H1 (cell line): ENCODE measurements around the gene DCTPP1. TPM values are rescaled to one million over a fixed set of nuclear protein-coding genes. Genes with fewer than 3 reads are reported as not detected.

ENCODE experiments used
- MAX ChIP-seq: IDR thresholded peaks from 2 replicates; pipeline ENCODE4 v1.6.1; 2012; ENCODE audit warnings: inconsistent platforms
- SRF ChIP-seq: IDR thresholded peaks from 2 replicates; pipeline ENCODE4 v1.6.1; 2011; ENCODE audit warnings: mild to moderate bottlenecking, low read depth, low read length, moderate library complexity
- YY1 ChIP-seq: IDR thresholded peaks from 2 replicates; pipeline ENCODE4 v1.6.1; 2011; ENCODE audit warnings: low read depth, mild to moderate bottlenecking, low read length
- polyA plus RNA-seq, 7 experiments: library from polyadenylated mRNA; depleted of rRNA in 3 of 7; stranded (reverse) in 5 of 7; unstranded in 2 of 7; fragments of >200 nt in 5 of 7; fragments of 200-250 nt in 2 of 7; gene quantifications; 1 replicate in 5 of 7; 2 replicates in 1 of 7; 4 replicates in 1 of 7; pipeline versions ENCODE4 v1.2.1 to v1.2.3, GENCODE V29; 2011 to 2013; ENCODE audit warnings: missing spikeins in 2 of 7, mixed read lengths in 2 of 7
- total RNA-seq: library from RNA; stranded (reverse); fragmentation: NEBNext Ultra II Directional; extraction: Animal tissue kit (Norgen Biotek cat#: 25700); gene quantifications from 2 replicates; pipeline ENCODE4 v1.2.1, GENCODE V29; 2021

The DCTPP1 gene
- total and polyA plus RNA-seq, 2 of the 8 experiments (the other 6 are each of a cell fraction or from before 2014, with no cell fraction given), result 94.5 to 103 TPM

- TF ChIP-seq YY1 (no peak), SRF (no peak), MAX (no peak)
These were observed 13.7 kb downstream of the DCTPP1 start (continued) for GRCh38 chr16:30416047-30416603.
